ENCODE measurements around the gene P2RY8.
A peak's percentile ranks its signal among the peaks of the same experiment; 100 is the strongest.

The P2RY8 gene

DNA sequence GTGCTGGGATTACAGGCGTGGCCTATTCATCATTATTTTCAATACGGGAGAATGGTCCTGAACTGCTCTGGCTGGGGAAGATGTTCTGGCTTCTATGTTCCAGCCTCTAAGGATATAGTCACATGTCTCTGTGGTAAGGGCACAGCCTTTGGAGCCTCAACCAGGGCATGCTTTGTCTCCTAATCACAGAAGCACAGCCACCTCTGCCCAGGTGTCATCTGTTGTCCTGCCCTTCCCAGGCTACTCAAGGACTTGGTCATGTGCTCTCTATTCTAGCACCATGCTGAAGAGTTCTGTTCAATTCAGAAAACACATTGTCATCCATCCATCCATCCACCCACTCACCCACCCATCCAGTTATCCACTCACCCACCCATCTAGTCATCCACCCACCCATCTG lies 113.8 kb downstream of the P2RY8 start:
- POLR2A ChIA-PET: no interaction called here
- Histone ChIP-seq H3K4me3 (ENCODE audit: control insufficient read depth in 1 of 7, extremely low read depth in 1 of 7, insufficient read depth in 4 of 7, low read depth in 2 of 7, low read length in 6 of 7) (no peak overlapping the region), H3K36me3 (ENCODE audit: control insufficient read depth in 4 of 4, insufficient read depth in 4 of 4, low read length in 3 of 4) (peaks cover 16 to 86% (median 62%) of the 10 kb centered on the region in 4 experiments), H3K4me1 (ENCODE audit: control extremely low read depth in 1 of 4, control insufficient read depth in 4 of 4, insufficient read depth in 4 of 4, low read length in 3 of 4) (no peaks in the 10 kb centered on the region), H3K9me3 (ENCODE audit: control extremely low read depth in 1 of 5, control insufficient read depth in 4 of 5, insufficient read depth in 2 of 5, low read depth in 1 of 5, low read length in 4 of 5) (peaks cover 2 to 41% (median 31%) of the 10 kb centered on the region in 5 experiments), H3K27ac (ENCODE audit: insufficient read depth in 1 of 2, low read depth in 1 of 2, low read length in 2 of 2, poor library complexity in 1 of 2, severe bottlenecking in 2 of 2) (no peak overlapping the region), H3K27me3 (replicated peaks in 2 of 5; ENCODE audit: control insufficient read depth in 4 of 5, insufficient read depth in 5 of 5, low read length in 4 of 5) (no peaks in the 10 kb centered on the region)
- CTCF ChIA-PET: no interaction called here
- WGBS (ENCODE audit: insufficient coverage): 100% methylated on average over 1 of the region's 2 CpGs
- DNase-seq: no peak

- 100% methylated on average over 1 of the region's 4 CpGs for WGBS (ENCODE audit: insufficient coverage)
- DNase-seq: no peak
- Histone ChIP-seq H3K27ac (ENCODE audit: insufficient read depth in 1 of 2, low read depth in 1 of 2, low read length in 2 of 2, poor library complexity in 1 of 2, severe bottlenecking in 2 of 2) (no peak overlapping the region), H3K9me3 (ENCODE audit: control extremely low read depth in 1 of 5, control insufficient read depth in 4 of 5, insufficient read depth in 2 of 5, low read depth in 1 of 5, low read length in 4 of 5) (peaks cover 2 to 43% (median 33%) of the 10 kb centered on the region in 5 experiments), H3K27me3 (replicated peaks in 2 of 5; ENCODE audit: control insufficient read depth in 4 of 5, insufficient read depth in 5 of 5, low read length in 4 of 5) (no peaks in the 10 kb centered on the region), H3K4me1 (ENCODE audit: control extremely low read depth in 1 of 4, control insufficient read depth in 4 of 4, insufficient read depth in 4 of 4, low read length in 3 of 4) (no peaks in the 10 kb centered on the region), H3K36me3 (ENCODE audit: control insufficient read depth in 4 of 4, insufficient read depth in 4 of 4, low read length in 3 of 4) (peaks cover 16 to 87% (median 65%) of the 10 kb centered on the region in 4 experiments), H3K4me3 (ENCODE audit: control insufficient read depth in 1 of 7, extremely low read depth in 1 of 7, insufficient read depth in 4 of 7, low read depth in 2 of 7, low read length in 6 of 7) (no peak overlapping the region)
- ChIA-PET CTCF (no interaction called here), POLR2A (no interaction called here)
Observed at GRCh38 chrX:1422135-1422465, 114.9 kb downstream of the P2RY8 start.

- Histone ChIP-seq H3K4me3 (ENCODE audit: control insufficient read depth in 1 of 7, extremely low read depth in 1 of 7, insufficient read depth in 4 of 7, low read depth in 2 of 7, low read length in 6 of 7) (no peak overlapping the region), H3K27ac (ENCODE audit: insufficient read depth in 1 of 2, low read depth in 1 of 2, low read length in 2 of 2, poor library complexity in 1 of 2, severe bottlenecking in 2 of 2) (no peak overlapping the region), H3K9me3 (ENCODE audit: control extremely low read depth in 1 of 5, control insufficient read depth in 4 of 5, insufficient read depth in 2 of 5, low read depth in 1 of 5, low read length in 4 of 5) (peaks cover 2 to 43% (median 33%) of the 10 kb centered on the region in 5 experiments), H3K4me1 (ENCODE audit: control extremely low read depth in 1 of 4, control insufficient read depth in 4 of 4, insufficient read depth in 4 of 4, low read length in 3 of 4) (no peaks in the 10 kb centered on the region), H3K36me3 (ENCODE audit: control insufficient read depth in 4 of 4, insufficient read depth in 4 of 4, low read length in 3 of 4) (peaks cover 16 to 87% (median 66%) of the 10 kb centered on the region in 4 experiments), H3K27me3 (replicated peaks in 2 of 5; ENCODE audit: control insufficient read depth in 4 of 5, insufficient read depth in 5 of 5, low read length in 4 of 5) (no peaks in the 10 kb centered on the region)
- DNase-seq: peak in 2 of 3 donors; percentile 12 to 30
- POLR2A ChIA-PET: no interaction called here
- CTCF ChIA-PET: no interaction called here
- 97% methylated on average over 11 of the region's 19 CpGs for WGBS (ENCODE audit: insufficient coverage)
Observed at GRCh38 chrX:1421433-1422134, 115.4 kb downstream of the P2RY8 start.

- CTCF ChIA-PET: no interaction called here
- peaks cover 19 to 87% (median 62%) of the 10 kb centered on the region in 4 experiments for H3K36me3 ChIP-seq (ENCODE audit: control insufficient read depth in 4 of 4, insufficient read depth in 4 of 4, low read length in 3 of 4)
- 79% methylated on average over 2 of the region's 14 CpGs for WGBS (ENCODE audit: insufficient coverage)
- no peaks in the 10 kb centered on the region for H3K27me3 ChIP-seq (replicated peaks in 2 of 5; ENCODE audit: control insufficient read depth in 4 of 5, insufficient read depth in 5 of 5, low read length in 4 of 5)
- H3K4me1 ChIP-seq (ENCODE audit: control extremely low read depth in 1 of 4, control insufficient read depth in 4 of 4, insufficient read depth in 4 of 4, low read length in 3 of 4): no peaks in the 10 kb centered on the region
- POLR2A ChIA-PET: no interaction called here
- H3K4me3 ChIP-seq (ENCODE audit: control insufficient read depth in 1 of 7, extremely low read depth in 1 of 7, insufficient read depth in 4 of 7, low read depth in 2 of 7, low read length in 6 of 7): no peak overlapping the region
- H3K27ac ChIP-seq (ENCODE audit: insufficient read depth in 1 of 2, low read depth in 1 of 2, low read length in 2 of 2, poor library complexity in 1 of 2, severe bottlenecking in 2 of 2): no peak overlapping the region
- peak; percentile 13 to 62 (median 37) for DNase-seq
- H3K9me3 ChIP-seq (ENCODE audit: control extremely low read depth in 1 of 5, control insufficient read depth in 4 of 5, insufficient read depth in 2 of 5, low read depth in 1 of 5, low read length in 4 of 5): peaks cover 2 to 37% (median 33%) of the 10 kb centered on the region in 5 experiments
Observed at GRCh38 chrX:1420371-1420770, 116.6 kb downstream of the P2RY8 start.

- ChIA-PET POLR2A (no interaction called here), CTCF (no interaction called here)
- Histone ChIP-seq H3K27me3 (replicated peaks in 2 of 5; ENCODE audit: control insufficient read depth in 4 of 5, insufficient read depth in 5 of 5, low read length in 4 of 5) (no peaks in the 10 kb centered on the region), H3K36me3 (ENCODE audit: control insufficient read depth in 4 of 4, insufficient read depth in 4 of 4, low read length in 3 of 4) (peaks cover 16 to 81% (median 57%) of the 10 kb centered on the region in 4 experiments), H3K4me1 (ENCODE audit: control extremely low read depth in 1 of 4, control insufficient read depth in 4 of 4, insufficient read depth in 4 of 4, low read length in 3 of 4) (no peaks in the 10 kb centered on the region), H3K27ac (ENCODE audit: insufficient read depth in 1 of 2, low read depth in 1 of 2, low read length in 2 of 2, poor library complexity in 1 of 2, severe bottlenecking in 2 of 2) (no peak overlapping the region), H3K9me3 (ENCODE audit: control extremely low read depth in 1 of 5, control insufficient read depth in 4 of 5, insufficient read depth in 2 of 5, low read depth in 1 of 5, low read length in 4 of 5) (peaks cover 2 to 35% (median 30%) of the 10 kb centered on the region in 5 experiments), H3K4me3 (ENCODE audit: control insufficient read depth in 1 of 7, extremely low read depth in 1 of 7, insufficient read depth in 4 of 7, low read depth in 2 of 7, low read length in 6 of 7) (no peak overlapping the region)
- no peak for DNase-seq
- 87% methylated on average over 19 of the region's 19 CpGs for WGBS (ENCODE audit: insufficient coverage)
Observed at GRCh38 chrX:1419545-1420355, 117.2 kb downstream of the P2RY8 start.

GRCh38 chrX:1418901-1419544 lies 118.0 kb downstream of the P2RY8 start:
- DNase-seq: no peak
- CTCF ChIA-PET: no interaction called here
- Histone ChIP-seq H3K4me1 (ENCODE audit: control extremely low read depth in 1 of 4, control insufficient read depth in 4 of 4, insufficient read depth in 4 of 4, low read length in 3 of 4) (no peaks in the 10 kb centered on the region), H3K36me3 (ENCODE audit: control insufficient read depth in 4 of 4, insufficient read depth in 4 of 4, low read length in 3 of 4) (peaks cover 16 to 79% (median 60%) of the 10 kb centered on the region in 4 experiments), H3K27ac (ENCODE audit: insufficient read depth in 1 of 2, low read depth in 1 of 2, low read length in 2 of 2, poor library complexity in 1 of 2, severe bottlenecking in 2 of 2) (no peak overlapping the region), H3K9me3 (ENCODE audit: control extremely low read depth in 1 of 5, control insufficient read depth in 4 of 5, insufficient read depth in 2 of 5, low read depth in 1 of 5, low read length in 4 of 5) (peaks cover 2 to 34% (median 30%) of the 10 kb centered on the region in 5 experiments), H3K27me3 (replicated peaks in 2 of 5; ENCODE audit: control insufficient read depth in 4 of 5, insufficient read depth in 5 of 5, low read length in 4 of 5) (no peaks in the 10 kb centered on the region), H3K4me3 (ENCODE audit: control insufficient read depth in 1 of 7, extremely low read depth in 1 of 7, insufficient read depth in 4 of 7, low read depth in 2 of 7, low read length in 6 of 7) (no peak overlapping the region)
- POLR2A ChIA-PET: no interaction called here
- WGBS (ENCODE audit: insufficient coverage): 90% methylated on average over 28 of the region's 29 CpGs
